Ovary (tissue), 9 donors: ENCODE measurements around the gene CPT1C. TPM values are rescaled to one million over a fixed set of nuclear protein-coding genes. Genes with fewer than 3 reads are reported as not detected.

Experiments
- DNase-seq, 5 donors: peaks; one replicate each; pipeline ENCODE4 v3.0.0-alpha.2; 2019 to 2020
- H3K27ac ChIP-seq, 2 donors: fragments of 200-600 bp; one replicate each; pipeline versions ENCODE4 v1.5.1 to v1.8.0; 2019 to 2022
- H3K27me3 ChIP-seq: fragments of 200-600 bp; one replicate; pipeline ENCODE4 v1.8.0; 2022
- H3K36me3 ChIP-seq: fragments of 200-600 bp; sonication (generic); one replicate; pipeline ENCODE4 v1.5.1; 2019
- H3K4me1 ChIP-seq: one replicate; pipeline ENCODE4 v1.8.1; 2013; ENCODE audit warnings: mild to moderate bottlenecking, moderate library complexity; ENCODE audit not compliant: insufficient read depth
- H3K4me3 ChIP-seq: fragments of 200-600 bp; sonication (generic); one replicate; pipeline ENCODE4 v1.5.1; 2017
- H3K9me3 ChIP-seq, 2 donors: fragments of 200-600 bp in 1 of 2; sonication (generic) in 1 of 2; one replicate each; pipeline versions ENCODE4 v1.5.1 to v1.8.1; 2013 to 2019; ENCODE audit warnings: mild to moderate bottlenecking in 1 of 2, moderate library complexity in 1 of 2
- EP300 ChIP-seq: sonication (generic); formaldehyde crosslinking; IDR thresholded peaks from one replicate; pipeline ENCODE4 v1.6.1; 2017; ENCODE audit warnings: antibody characterized with exemption
- POLR2A ChIP-seq: fragments of 450-650 bp; IDR thresholded peaks from one replicate; pipeline ENCODE4 v1.6.1; 2017; ENCODE audit warnings: antibody characterized with exemption, mild to moderate bottlenecking, moderate library complexity
- WGBS, 3 donors: extraction: QIAGEN DNeasy Blood & Tissue Kit in 1 of 3; methylation state at CpG; one replicate each; pipeline versions ENCODE4 v1.1.5 to v1.1.7; 2013 to 2017; 5-methylcytosine and 5-hydroxymethylcytosine counted together
- intact Hi-C, 4 donors: fragments of 100-400 bp; cut with DNase I; formaldehyde crosslinking; loops; one replicate each; pipeline versions ENCODE4 v1.11.0 to v1.15.1; 2022 to 2023
- polyA plus RNA-seq, 2 donors: library from polyadenylated mRNA; stranded (reverse); fragments of 200-250 nt in 1 of 2; fragments of 350-450 nt in 1 of 2; fragmentation: Illumina TruSeq in 1 of 2; extraction: RNeasy Lipid Tissue Mini Kit (QIAGEN cat#74804) in 1 of 2; gene quantifications; one replicate each; pipeline ENCODE4 v1.2.3, GENCODE V29; 2013 to 2014
- total RNA-seq, 7 donors: library from RNA; depleted of rRNA in 2 of 7; stranded (reverse); fragments of >200 nt in 2 of 7; fragmentation: NEBNext Ultra II Directional in 3 of 7; extraction: Animal tissue kit (Norgen Biotek cat#: 25700) in 3 of 7; gene quantifications; one replicate each; pipeline versions ENCODE4 v1.1.0 to v1.2.4, GENCODE V29; 2016 to 2023
- TF ChIP-seq, protein P1 (sequence below), 3 donors: fragments of 450-650 bp in 2 of 3; fragments of 200-600 bp in 1 of 3; IDR thresholded peaks; one replicate each; pipeline versions ENCODE4 v1.5.1 to v1.8.0; 2016 to 2022; ENCODE audit warnings: antibody characterized with exemption in 3 of 3, mild to moderate bottlenecking in 1 of 3
- donor health status: DM: no; HTN: no; CAD: no; lungs with moderate emphysema.
- donor health status: DM: no; HTN: no; CAD: no.
- donor health status: Bipolar disorder and iron deficiency.
- donor health status: DM: yes; HTN: yes; CAD: no.
- donor health status: DM: no; HTN: no; CAD: no.
- donor health status: DM: yes; HTN: yes; CAD: no.

Gene CPT1C
- total and polyA plus RNA-seq, 9 donors, result 4.6 to 25.8 (median 12.9) TPM

DNA sequence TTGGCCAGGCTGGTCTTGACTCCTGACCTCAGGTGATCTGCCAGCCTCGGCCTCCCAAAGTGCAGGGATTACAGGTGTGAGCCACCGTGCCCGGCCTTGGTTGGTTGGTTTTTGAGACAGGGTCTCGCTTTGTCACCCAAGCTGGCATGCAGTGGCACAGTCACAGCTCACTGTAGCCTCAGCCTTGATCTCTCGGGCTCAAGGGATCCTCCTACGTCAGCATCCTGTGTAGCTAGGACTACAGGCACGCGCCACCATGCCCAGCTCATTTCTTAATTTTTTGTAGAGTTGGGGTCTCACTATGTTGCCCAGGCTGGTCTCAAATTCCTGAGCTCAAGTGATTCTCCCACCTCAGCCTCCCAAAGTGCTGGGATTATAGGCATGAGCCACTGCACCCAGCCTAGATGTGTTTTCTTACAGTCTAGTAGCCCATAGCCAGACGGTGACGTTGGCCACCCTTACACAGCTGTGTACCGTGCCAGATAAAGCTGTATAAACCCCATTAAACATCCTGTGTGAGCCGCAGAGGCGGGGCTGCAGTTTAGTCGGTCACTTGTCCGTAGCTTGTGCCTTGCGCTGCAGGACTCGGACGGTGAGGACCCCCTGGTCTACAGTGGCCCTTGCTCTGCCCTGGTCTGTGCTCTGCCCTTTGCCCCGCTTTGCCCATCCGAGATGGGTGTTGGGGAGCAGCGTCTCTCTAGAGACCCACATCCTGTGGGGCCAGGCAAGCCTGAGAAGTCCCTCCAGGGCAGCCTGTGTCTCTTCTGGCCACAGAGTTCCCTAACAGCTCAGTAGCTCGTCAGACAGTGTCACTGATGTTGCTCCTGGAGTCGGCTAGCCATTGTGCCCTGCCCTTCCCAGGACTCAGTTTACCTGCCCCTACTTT is 35.1 kb upstream of the CPT1C start:
- 85 to 88% (median 87%) methylated on average over 23 of the region's 23 CpGs for WGBS, 3 donors

DNA sequence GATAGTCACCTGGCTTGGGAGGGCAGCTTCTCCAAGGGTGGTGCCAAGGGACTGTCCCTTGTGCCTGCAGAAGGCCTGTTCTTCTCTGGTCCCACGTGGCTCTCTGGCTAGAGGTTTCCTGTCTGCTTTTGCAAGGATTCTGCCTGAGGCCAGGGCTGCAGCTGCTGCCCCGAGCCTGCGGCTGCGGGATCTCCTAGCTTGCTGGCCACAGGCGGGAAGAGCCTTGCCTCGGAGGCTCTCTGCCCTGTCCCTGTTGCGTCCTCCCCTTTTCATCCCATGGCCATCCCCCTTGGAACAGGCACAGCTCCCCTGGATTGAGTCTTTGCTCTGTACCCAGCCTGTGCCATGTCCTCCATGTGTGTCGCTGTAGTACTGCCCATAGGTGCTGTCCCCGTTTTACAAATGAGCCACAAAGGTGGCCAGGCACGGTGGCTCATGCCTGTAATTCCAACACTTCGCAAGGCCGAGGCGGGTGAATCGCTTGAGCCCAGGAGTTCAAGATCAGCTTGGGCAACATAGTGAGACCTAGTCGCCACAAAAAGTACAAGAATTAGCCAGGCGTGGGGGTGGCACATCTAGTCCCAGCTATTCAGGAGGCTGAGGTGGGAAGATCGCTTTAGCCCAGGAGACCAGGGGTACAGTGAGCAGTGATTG is 34.3 kb upstream of the CPT1C start:
- no peaks in the 10 kb centered on the region for H3K27me3 ChIP-seq
- H3K36me3 ChIP-seq, result no peaks in the 10 kb centered on the region
- H3K27ac ChIP-seq, result no peak overlapping the region
- no peak for DNase-seq
- intact Hi-C loops, result no loop called here
- no peaks in the 10 kb centered on the region for H3K9me3 ChIP-seq
- WGBS, 3 donors, result 86 to 90% (median 89%) methylated on average over 16 to 17 of the region's 17 CpGs
- TF ChIP-seq EP300, result no peak
- TF ChIP-seq, protein P1, sequence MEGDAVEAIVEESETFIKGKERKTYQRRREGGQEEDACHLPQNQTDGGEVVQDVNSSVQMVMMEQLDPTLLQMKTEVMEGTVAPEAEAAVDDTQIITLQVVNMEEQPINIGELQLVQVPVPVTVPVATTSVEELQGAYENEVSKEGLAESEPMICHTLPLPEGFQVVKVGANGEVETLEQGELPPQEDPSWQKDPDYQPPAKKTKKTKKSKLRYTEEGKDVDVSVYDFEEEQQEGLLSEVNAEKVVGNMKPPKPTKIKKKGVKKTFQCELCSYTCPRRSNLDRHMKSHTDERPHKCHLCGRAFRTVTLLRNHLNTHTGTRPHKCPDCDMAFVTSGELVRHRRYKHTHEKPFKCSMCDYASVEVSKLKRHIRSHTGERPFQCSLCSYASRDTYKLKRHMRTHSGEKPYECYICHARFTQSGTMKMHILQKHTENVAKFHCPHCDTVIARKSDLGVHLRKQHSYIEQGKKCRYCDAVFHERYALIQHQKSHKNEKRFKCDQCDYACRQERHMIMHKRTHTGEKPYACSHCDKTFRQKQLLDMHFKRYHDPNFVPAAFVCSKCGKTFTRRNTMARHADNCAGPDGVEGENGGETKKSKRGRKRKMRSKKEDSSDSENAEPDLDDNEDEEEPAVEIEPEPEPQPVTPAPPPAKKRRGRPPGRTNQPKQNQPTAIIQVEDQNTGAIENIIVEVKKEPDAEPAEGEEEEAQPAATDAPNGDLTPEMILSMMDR (IDR thresholded peaks at IDR 0.05), result no peak
- no peak for TF ChIP-seq POLR2A
- no peak overlapping the region for H3K4me3 ChIP-seq
- no peaks in the 10 kb centered on the region for H3K4me1 ChIP-seq

More for the DNA sequence above, 35.1 kb upstream of the CPT1C start:
- H3K4me3 ChIP-seq, result no peak overlapping the region
- no peak overlapping the region for H3K27ac ChIP-seq
- no peaks in the 10 kb centered on the region for H3K9me3 ChIP-seq
- intact Hi-C loops, result no loop called here
- TF ChIP-seq POLR2A (no peak), EP300 (no peak)
- TF ChIP-seq, protein P1 (IDR thresholded peaks at IDR 0.05), result no peak
- no peaks in the 10 kb centered on the region for H3K36me3 ChIP-seq
- DNase-seq, result no peak
- no peaks in the 10 kb centered on the region for H3K4me1 ChIP-seq
- H3K27me3 ChIP-seq, result no peaks in the 10 kb centered on the region

DNA sequence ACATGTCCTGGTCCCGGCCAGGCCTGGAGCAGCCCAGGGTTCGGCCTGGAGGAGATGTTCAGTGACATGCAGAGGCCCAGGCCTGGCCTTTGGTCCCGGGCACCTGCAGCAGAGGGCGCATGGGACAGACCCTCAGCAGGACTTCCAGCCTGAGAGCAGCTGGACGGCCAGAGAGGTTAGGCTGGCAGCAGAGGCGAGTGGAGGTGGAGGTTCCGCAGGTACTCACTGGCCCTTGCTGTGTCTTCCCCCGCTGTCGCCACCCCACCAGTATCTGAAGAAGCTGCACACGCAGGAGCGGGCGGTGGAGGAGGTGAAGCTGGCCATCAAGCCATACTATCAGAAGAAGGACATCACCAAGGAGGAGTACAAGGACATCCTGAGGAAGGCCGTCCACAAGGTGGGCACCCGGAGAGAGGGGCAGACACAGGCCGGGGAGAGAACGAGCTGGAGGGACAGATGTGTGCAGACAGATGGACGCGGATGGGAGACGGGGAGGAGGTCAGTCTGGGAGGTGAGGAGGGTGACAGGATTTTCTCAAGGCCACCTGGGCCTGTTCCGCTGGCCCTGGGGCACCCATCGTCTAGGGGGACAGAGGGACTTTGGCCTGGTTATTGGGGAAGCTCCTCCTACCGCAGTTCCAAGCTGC is 33.3 kb upstream of the CPT1C start:
- WGBS, 3 donors, result 78 to 82% (median 79%) methylated on average over 22 of the region's 22 CpGs
- no peaks in the 10 kb centered on the region for H3K4me1 ChIP-seq
- no peaks in the 10 kb centered on the region for H3K36me3 ChIP-seq
- DNase-seq, result no peak
- TF ChIP-seq, protein P1 (IDR thresholded peaks at IDR 0.05), result no peak
- TF ChIP-seq POLR2A, result no peak
- no peak for TF ChIP-seq EP300
- H3K27ac ChIP-seq, result no peak overlapping the region
- H3K4me3 ChIP-seq, result no peak overlapping the region
- intact Hi-C loops, result no loop called here
- H3K27me3 ChIP-seq, result no peaks in the 10 kb centered on the region
- no peaks in the 10 kb centered on the region for H3K9me3 ChIP-seq

DNA sequence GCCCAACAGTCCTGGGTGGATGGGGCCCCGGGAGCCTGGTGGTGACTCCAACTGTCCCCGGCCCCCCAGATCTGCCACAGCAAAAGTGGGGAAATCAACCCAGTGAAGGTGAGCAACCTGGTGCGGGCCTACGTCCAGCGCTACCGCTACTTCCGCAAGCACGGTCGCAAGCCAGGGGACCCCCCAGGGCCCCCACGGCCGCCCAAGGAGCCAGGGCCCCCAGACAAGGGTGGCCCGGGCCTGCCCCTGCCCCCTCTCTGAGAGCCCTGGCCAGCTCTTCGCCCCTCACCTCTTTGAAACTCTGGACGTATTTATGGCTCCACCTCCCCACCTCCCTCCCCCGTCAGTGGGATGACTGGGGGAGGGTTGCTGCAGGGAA is 32.8 kb upstream of the CPT1C start:
- no peaks in the 10 kb centered on the region for H3K36me3 ChIP-seq

More for the DNA sequence above, 32.8 kb upstream of the CPT1C start:
- no peaks in the 10 kb centered on the region for H3K9me3 ChIP-seq
- no peaks in the 10 kb centered on the region for H3K27me3 ChIP-seq
- no peak for TF ChIP-seq POLR2A
- TF ChIP-seq, protein P1 (IDR thresholded peaks at IDR 0.05), result no peak
- intact Hi-C loops, result no loop called here
- H3K4me1 ChIP-seq, result no peaks in the 10 kb centered on the region
- H3K4me3 ChIP-seq, result no peak overlapping the region
- WGBS, 3 donors, result 80 to 84% (median 83%) methylated on average over 15 of the region's 15 CpGs
- no peak overlapping the region for H3K27ac ChIP-seq
- DNase-seq, result no peak
